IPS-20b (cell line): ENCODE measurements around the gene CCL3.
"Not testable (repeated sequence)": the region's sequence is repeated elsewhere in the genome, so short reads cannot be mapped to it uniquely, and the experiment has no call there.

ENCODE experiments used
- H3K27ac ChIP-seq: one replicate; pipeline ENCODE4 v1.5.1; 2013; ENCODE audit warnings: low read length
- H3K27me3 ChIP-seq: 2 replicates; pipeline ENCODE4 v1.6.1; 2013; ENCODE audit warnings: mild to moderate bottlenecking, low read length, inconsistent platforms; ENCODE audit not compliant: insufficient read depth
- H3K36me3 ChIP-seq: 2 replicates; pipeline ENCODE4 v1.6.1; 2013; ENCODE audit warnings: low read depth, mild to moderate bottlenecking, inconsistent platforms, low read length, moderate library complexity; ENCODE audit not compliant: insufficient read depth
- H3K4me1 ChIP-seq: 2 replicates; pipeline ENCODE4 v1.6.1; 2013; ENCODE audit warnings: mild to moderate bottlenecking, control low read depth, inconsistent platforms, low read length, moderate library complexity; ENCODE audit not compliant: insufficient read depth
- H3K4me3 ChIP-seq: 2 replicates; pipeline ENCODE4 v1.5.1; 2013; ENCODE audit warnings: mild to moderate bottlenecking, low read length, inconsistent platforms
- H3K9ac ChIP-seq: 2 replicates; pipeline ENCODE4 v1.6.1; 2013; ENCODE audit warnings: low read depth, mild to moderate bottlenecking, inconsistent platforms, low read length, moderate library complexity
- H3K9me3 ChIP-seq: 2 replicates; pipeline ENCODE4 v1.6.1; 2013; ENCODE audit warnings: mild to moderate bottlenecking, low read depth, low read length, inconsistent platforms; ENCODE audit not compliant: insufficient read depth

CCL3 gene

GRCh38 chr17:36112572-36112971 is 22.6 kb upstream of the CCL3 start:
- peaks cover 8% of the 10 kb centered on the region for H3K9me3 ChIP-seq
- H3K9ac ChIP-seq = no peak overlapping the region
- no peaks in the 10 kb centered on the region for H3K36me3 ChIP-seq
- no peak overlapping the region for H3K27ac ChIP-seq
- H3K27me3 ChIP-seq = no peaks in the 10 kb centered on the region
- no peak overlapping the region for H3K4me3 ChIP-seq
- H3K4me1 ChIP-seq = no peaks in the 10 kb centered on the region

- H3K27ac ChIP-seq = no peak overlapping the region
- no peaks in the 10 kb centered on the region for H3K36me3 ChIP-seq
- no peaks in the 10 kb centered on the region for H3K4me1 ChIP-seq
- no peak overlapping the region for H3K9ac ChIP-seq
- peaks cover 8% of the 10 kb centered on the region for H3K9me3 ChIP-seq
- H3K27me3 ChIP-seq = no peaks in the 10 kb centered on the region
- H3K4me3 ChIP-seq = no peak overlapping the region
These were observed 21.1 kb upstream of the CCL3 start for GRCh38 chr17:36111068-36111490.

GRCh38 chr17:36108265-36108664 is 18.3 kb upstream of the CCL3 start:
- H3K27ac ChIP-seq, H3K27me3 ChIP-seq: not testable (repeated sequence)

GRCh38 chr17:36107660-36108059 is 17.7 kb upstream of the CCL3 start:
- Histone ChIP-seq H3K27ac (no peak overlapping the region), H3K36me3 (no peaks in the 10 kb centered on the region), H3K27me3 (no peaks in the 10 kb centered on the region), H3K4me1 (no peaks in the 10 kb centered on the region), H3K9me3 (peaks cover 4% of the 10 kb centered on the region), H3K9ac (no peak overlapping the region), H3K4me3 (no peak overlapping the region)

More at GRCh38 chr17:36108265-36108664, 18.3 kb upstream of the CCL3 start:
- not testable (repeated sequence) for H3K4me1 ChIP-seq, H3K4me3 ChIP-seq, H3K36me3 ChIP-seq, H3K9me3 ChIP-seq, H3K9ac ChIP-seq

- Histone ChIP-seq H3K27ac (no peak overlapping the region), H3K9ac (no peak overlapping the region), H3K4me3 (no peak overlapping the region), H3K9me3 (no peaks in the 10 kb centered on the region), H3K4me1 (no peaks in the 10 kb centered on the region), H3K27me3 (no peaks in the 10 kb centered on the region), H3K36me3 (no peaks in the 10 kb centered on the region)
These were observed 16.5 kb upstream of the CCL3 start for GRCh38 chr17:36106493-36106835.

- Histone ChIP-seq H3K27ac (no peak overlapping the region), H3K9ac (no peak overlapping the region), H3K27me3 (no peaks in the 10 kb centered on the region), H3K36me3 (no peaks in the 10 kb centered on the region), H3K4me1 (no peaks in the 10 kb centered on the region), H3K4me3 (no peak overlapping the region), H3K9me3 (no peaks in the 10 kb centered on the region)
These were observed 16.0 kb upstream of the CCL3 start for GRCh38 chr17:36105781-36106492.

GRCh38 chr17:36104701-36105181 is 14.8 kb upstream of the CCL3 start:
- Histone ChIP-seq H3K9me3 (no peaks in the 10 kb centered on the region), H3K27me3 (no peaks in the 10 kb centered on the region), H3K27ac (no peak overlapping the region), H3K36me3 (no peaks in the 10 kb centered on the region), H3K4me1 (no peaks in the 10 kb centered on the region), H3K9ac (no peak overlapping the region), H3K4me3 (no peak overlapping the region)

- H3K9ac ChIP-seq, H3K27me3 ChIP-seq, H3K4me3 ChIP-seq, H3K27ac ChIP-seq, H3K36me3 ChIP-seq, H3K4me1 ChIP-seq, H3K9me3 ChIP-seq: not testable (repeated sequence)
These were observed 14.3 kb upstream of the CCL3 start for GRCh38 chr17:36104246-36104645.

- not testable (repeated sequence) for H3K27ac ChIP-seq, H3K9ac ChIP-seq, H3K4me3 ChIP-seq, H3K9me3 ChIP-seq, H3K4me1 ChIP-seq, H3K27me3 ChIP-seq, H3K36me3 ChIP-seq
These were observed 13.5 kb upstream of the CCL3 start, which contains the start of gene CCL4 for GRCh38 chr17:36103401-36103975. Gene CCL4 (plus strand): TSS chr17:36103827. CDS start chr17:36103906, 79 bp downstream.

- H3K9me3 ChIP-seq, H3K36me3 ChIP-seq, H3K4me3 ChIP-seq, H3K9ac ChIP-seq, H3K27ac ChIP-seq, H3K27me3 ChIP-seq, H3K4me1 ChIP-seq: not testable (repeated sequence)
These were observed 9.1 kb upstream of the CCL3 start for GRCh38 chr17:36099004-36099403.

- no peaks in the 10 kb centered on the region for H3K4me1 ChIP-seq
- no peaks in the 10 kb centered on the region for H3K27me3 ChIP-seq
- H3K9me3 ChIP-seq = no peaks in the 10 kb centered on the region
- no peak overlapping the region for H3K4me3 ChIP-seq
- no peaks in the 10 kb centered on the region for H3K36me3 ChIP-seq
- no peak overlapping the region for H3K9ac ChIP-seq
- H3K27ac ChIP-seq = no peak overlapping the region
These were observed 6.0 kb upstream of the CCL3 start for GRCh38 chr17:36095992-36096391.

- H3K4me1 ChIP-seq = no peaks in the 10 kb centered on the region
- no peak overlapping the region for H3K4me3 ChIP-seq
- H3K27me3 ChIP-seq = no peaks in the 10 kb centered on the region
- H3K9ac ChIP-seq = no peak overlapping the region
- no peaks in the 10 kb centered on the region for H3K36me3 ChIP-seq
- H3K9me3 ChIP-seq = no peaks in the 10 kb centered on the region
- no peak overlapping the region for H3K27ac ChIP-seq
These were observed 4.8 kb upstream of the CCL3 start for GRCh38 chr17:36094746-36095145.
